K562 (cell line): ENCODE measurements around the gene SIGLEC6. TPM values are rescaled to one million over a fixed set of nuclear protein-coding genes. Genes with fewer than 3 reads are reported as not detected.

Source experiments
- ATAC-seq: fragments of 200-7000 bp; cut with Tn5 transposase; 3 replicates; pipeline ENCODE4 v1.9.1; 2020; ENCODE audit warnings: moderate library complexity
- BruUV-seq: library from RNA; stranded (reverse); fragments of 400-500 nt; replicated peaks from 2 replicates; lab custom pipeline; 2021; lab: Mats Ljungman, UMichigan
- CTCF ChIA-PET: fragments of 300-600 bp; formaldehyde crosslinking; extraction: SDS; loops from one replicate; lab custom pipeline; 2021; ENCODE audit warnings: low intra/inter-chr PET ratio; lab: Yijun Ruan, JAX
- POLR2A ChIA-PET: fragments of 300-600, 350-650 bp; sonication (Branson Sonifier 250); formaldehyde crosslinking; extraction: SDS; loops from one replicate; lab custom pipeline; 2021; ENCODE audit warnings: antibody characterized with exemption, inconsistent platforms; lab: Yijun Ruan, JAX
- DNase-seq, 4 experiments: peaks; one replicate each; pipeline versions ENCODE4 v3.0.0 to v3.0.0-alpha.2; 2011 to 2018; ENCODE audit warnings: low spot score in 3 of 4, mixed read lengths in 3 of 4; ENCODE audit errors: extremely low read depth in 1 of 4
- FAIRE-seq: peaks from 2 replicates; lab custom pipeline; 2011; peaks lifted over from hg19 to GRCh38; lab: Jason Lieb, UNC
- H2AFZ ChIP-seq: 2 replicates; pipeline ENCODE4 v1.6.0; 2011; ENCODE audit warnings: low read depth, low read length, control low read depth, inconsistent platforms
- H3K27ac ChIP-seq: fragments of 200-600 bp; 3 replicates; pipeline ENCODE4 v1.8.0; 2011; ENCODE audit warnings: low read depth, mild to moderate bottlenecking, control low read depth, inconsistent platforms, low read length, moderate library complexity, mixed read lengths; ENCODE audit errors: extremely low read depth
- H3K27me3 ChIP-seq, 2 experiments: fragments of 300-600 bp in 1 of 2; 2 replicates in 1 of 2; 3 replicates in 1 of 2; pipeline versions ENCODE4 v1.6.0 to v1.8.0; 2011; ENCODE audit warnings: inconsistent platforms in 2 of 2, low read length in 2 of 2, mild to moderate bottlenecking in 1 of 2, mixed read lengths in 1 of 2, moderate library complexity in 1 of 2; ENCODE audit not compliant: control insufficient read depth in 2 of 2, insufficient read depth in 2 of 2
- H3K36me3 ChIP-seq: fragments of 300-600 bp; 3 replicates; pipeline ENCODE4 v1.8.0; 2011; ENCODE audit warnings: mild to moderate bottlenecking, low read length, inconsistent platforms; ENCODE audit not compliant: control insufficient read depth, insufficient read depth
- H3K4me1 ChIP-seq, 2 experiments: fragments of 200-600 bp in 1 of 2; replicated peaks in 1 of 2; 2 replicates in 1 of 2; 3 replicates in 1 of 2; pipeline versions ENCODE4 v1.5.1 to v1.8.0; 2011; ENCODE audit warnings: inconsistent platforms in 2 of 2, low read length in 2 of 2, mild to moderate bottlenecking in 1 of 2, mixed read lengths in 1 of 2, moderate library complexity in 1 of 2; ENCODE audit not compliant: control insufficient read depth in 2 of 2, insufficient read depth in 2 of 2
- H3K4me2 ChIP-seq: 2 replicates; pipeline ENCODE4 v1.6.1; 2011; ENCODE audit warnings: low read length, control low read depth, inconsistent platforms, mixed read lengths; ENCODE audit not compliant: insufficient read depth
- H3K4me3 ChIP-seq: fragments of 200-600 bp; sonication (generic), shearing (Covaris generic); 2 replicates; pipeline ENCODE4 v1.5.1; 2016; ENCODE audit warnings: control low read depth, inconsistent platforms
- H3K79me2 ChIP-seq: fragments of 200-600 bp; 3 replicates; pipeline ENCODE4 v1.8.0; 2011; ENCODE audit warnings: low read length, inconsistent platforms; ENCODE audit not compliant: control insufficient read depth, insufficient read depth
- H3K9ac ChIP-seq, 2 experiments: 2 replicates each; pipeline versions ENCODE4 v1.6.0 to v1.6.1; 2011; ENCODE audit warnings: low read depth in 2 of 2, low read length in 2 of 2, control low read depth in 1 of 2, inconsistent platforms in 1 of 2, mild to moderate bottlenecking in 1 of 2, mixed read lengths in 1 of 2; ENCODE audit not compliant: insufficient read depth in 1 of 2
- H3K9me1 ChIP-seq: one replicate; pipeline ENCODE4 v1.6.0; 2011; ENCODE audit warnings: inconsistent platforms, mild to moderate bottlenecking, low read length, moderate library complexity; ENCODE audit not compliant: control insufficient read depth, insufficient read depth
- H3K9me3 ChIP-seq: replicated peaks from 2 replicates; pipeline ENCODE4 v1.5.1; 2011; ENCODE audit warnings: low read depth, low read length, inconsistent platforms; ENCODE audit not compliant: control insufficient read depth, insufficient read depth
- H4K20me1 ChIP-seq: replicated peaks from 2 replicates; pipeline ENCODE4 v1.6.1; 2011; ENCODE audit warnings: low read length, inconsistent platforms, mixed read lengths; ENCODE audit not compliant: control insufficient read depth, insufficient read depth
- CBX5 ChIP-seq: IDR thresholded peaks from 2 replicates; pipeline ENCODE4 v1.6.1; 2014; ENCODE audit warnings: low read depth, borderline replicate concordance
- CEBPG ChIP-seq, 3 experiments: fragments of 200-800 bp in 1 of 3; sonication (Bioruptor generic) in 1 of 3; sonication (generic) in 1 of 3; formaldehyde crosslinking in 1 of 3; IDR thresholded peaks in 2 of 3; conservative IDR thresholded peaks in 1 of 3; 2 replicates each; pipeline versions ENCODE4 v1.6.1 to v1.8.0; 2016 to 2022; ENCODE audit warnings: missing compliant biosample characterization in 2 of 3, missing genetic modification characterization in 2 of 3, mild to moderate bottlenecking in 1 of 3, missing genetic modification reagents in 1 of 3
- CSDE1 ChIP-seq, 2 experiments: fragments of 450-650 bp; IDR thresholded peaks; 2 replicates each; pipeline ENCODE4 v1.6.1; 2016; ENCODE audit warnings: mild to moderate bottlenecking in 1 of 2
- FOXK2 ChIP-seq, 2 experiments: fragments of 450-650 bp; IDR thresholded peaks in 1 of 2; conservative IDR thresholded peaks in 1 of 2; 2 replicates each; pipeline ENCODE4 v1.6.1; 2016; ENCODE audit warnings: low read depth in 2 of 2, mild to moderate bottlenecking in 1 of 2
- HDAC6 ChIP-seq: IDR thresholded peaks from 2 replicates; pipeline ENCODE4 v1.6.1; 2012; ENCODE audit warnings: low read depth, mild to moderate bottlenecking, control low read depth, inconsistent platforms, low read length, moderate library complexity
- NFRKB ChIP-seq: fragments of 450-650 bp; IDR thresholded peaks from 2 replicates; pipeline ENCODE4 v1.6.1; 2016; ENCODE audit warnings: low read depth
- POLR2B ChIP-seq: fragments of 450-650 bp; IDR thresholded peaks from 2 replicates; pipeline ENCODE4 v1.6.1; 2018; ENCODE audit warnings: low read depth; ENCODE audit not compliant: partially characterized antibody
- POLR3A ChIP-seq: IDR thresholded peaks from 2 replicates; pipeline ENCODE4 v1.6.1; 2011; ENCODE audit warnings: borderline replicate concordance, mild to moderate bottlenecking, moderate library complexity; ENCODE audit not compliant: insufficient read length, insufficient read depth; ENCODE audit errors: extremely low read depth
- ZBTB17 ChIP-seq: fragments of 450-650 bp; formaldehyde crosslinking; IDR thresholded peaks from 2 replicates; pipeline ENCODE4 v1.4.0; 2020; ENCODE audit warnings: mild to moderate bottlenecking
- ZNF134 ChIP-seq: fragments of 250-450 bp; sonication (Bioruptor Pico); conservative IDR thresholded peaks from 2 replicates; pipeline ENCODE4 v1.4.0; 2020
- ZNF583 ChIP-seq: fragments of 250-450 bp; sonication (Bioruptor Pico); IDR thresholded peaks from 2 replicates; pipeline ENCODE4 v1.4.0; 2020
- ZNF586 ChIP-seq: fragments of 450-650 bp; formaldehyde crosslinking; conservative IDR thresholded peaks from 2 replicates; pipeline ENCODE4 v1.4.0; 2020; ENCODE audit warnings: mild to moderate bottlenecking, moderate library complexity
- ZNF785 ChIP-seq: fragments of 250-450 bp; sonication (Bioruptor Pico); IDR thresholded peaks from 2 replicates; pipeline ENCODE4 v1.4.0; 2020; ENCODE audit warnings: mild to moderate bottlenecking
- ZNF830 ChIP-seq: fragments of 250-450 bp; sonication (Bioruptor Pico); IDR thresholded peaks from 2 replicates; pipeline ENCODE4 v1.5.0; 2021; ENCODE audit warnings: mild to moderate bottlenecking
- WGBS: fragments of 100-300 bp; shearing (Covaris generic); methylation state at CpG from one replicate; pipeline ENCODE4 v1.1.6; 2016; ENCODE audit warnings: low coverage, mixed read lengths; ENCODE audit not compliant: insufficient coverage; ENCODE audit errors: missing lambda C conversion rate; 5-methylcytosine and 5-hydroxymethylcytosine counted together
- in situ Hi-C: fragments of 300-500 bp; cut with MboI; formaldehyde crosslinking; loops from 4 replicates; pipeline ENCODE4 v1.15.0; 2018; ENCODE audit warnings: inconsistent platforms, mixed read lengths
- intact Hi-C: fragments of 100-400 bp; cut with micrococcal nuclease; formaldehyde crosslinking; loops from 2 replicates; pipeline ENCODE4 v1.14.2; 2022
- polyA plus RNA-seq, 8 experiments: library from polyadenylated mRNA; depleted of rRNA in 4 of 8; stranded (reverse) in 5 of 8; unstranded in 3 of 8; fragments of >200 nt; fragmentation: Nextera tagmentation in 2 of 8; fragmentation: Illumina TruSeq in 1 of 8; extraction: Ambion mirVana in 2 of 8; extraction: Trizol in 1 of 8; gene quantifications; 2 replicates each; pipeline versions ENCODE4 v1.2.1 to v1.2.3, GENCODE V29; 2011 to 2014; ENCODE audit warnings: inconsistent platforms in 1 of 8, missing spikeins in 1 of 8
- total RNA-seq, 7 experiments: library from RNA; depleted of rRNA in 6 of 7; stranded (reverse); fragments of >200 nt in 6 of 7; fragmentation: Illumina TruSeq in 2 of 7; extraction: Trizol in 2 of 7; gene quantifications; 2 replicates each; pipeline versions ENCODE4 v1.2.1 to v1.2.3, GENCODE V29; 2011 to 2021; ENCODE audit warnings: low replicate concordance in 1 of 7
- TF ChIP-seq, protein P1 (sequence below): fragments of 250-450 bp; sonication (Bioruptor Pico); IDR thresholded peaks from 2 replicates; pipeline ENCODE4 v1.8.0; 2022; ENCODE audit warnings: inconsistent platforms, mild to moderate bottlenecking, moderate library complexity, borderline replicate concordance
- TF ChIP-seq, protein P2 (sequence below): fragments of 150-350 bp; IDR thresholded peaks from 2 replicates; pipeline ENCODE4 v1.6.1; 2014; ENCODE audit warnings: low read depth, mild to moderate bottlenecking, low read length, borderline replicate concordance

The SIGLEC6 gene
- total and polyA plus RNA-seq, 9 of the 15 experiments (the other 6 are each of a cell fraction or from before 2014, with no cell fraction given): 0.03 to 17.5 (median 0.71) TPM

DNA sequence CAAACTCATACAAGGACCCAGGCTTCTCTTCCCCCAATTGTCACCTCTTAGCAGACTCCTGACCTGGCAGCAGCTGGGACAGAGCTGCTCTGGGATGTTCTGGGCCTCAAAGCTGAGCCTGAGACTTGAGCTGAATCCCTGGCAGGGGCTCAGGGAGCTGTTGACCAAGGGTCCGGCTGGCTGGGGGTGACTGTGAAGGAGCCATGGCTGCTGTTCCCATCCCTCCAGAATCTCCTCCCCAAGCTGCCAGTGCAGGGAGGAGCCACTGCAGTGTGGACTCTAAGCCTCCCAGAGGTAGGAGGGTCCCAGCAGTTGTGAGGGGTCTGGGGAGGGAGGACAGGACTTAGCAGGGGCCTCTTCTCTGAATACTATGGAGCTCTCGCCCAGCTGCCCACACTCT, 2.2 kb downstream of the SIGLEC6 start:
- in situ Hi-C loops: no loop called here
- H3K4me2 ChIP-seq: no peak overlapping the region
- peak overlapping the region; percentile 28; the same call in 1 of the 2 replicates for H2AFZ ChIP-seq
- ATAC-seq (no peak), FAIRE-seq (no peak), DNase-seq (no peak)
- H3K36me3 ChIP-seq: no peaks in the 10 kb centered on the region
- H3K9me1 ChIP-seq: no peaks in the 10 kb centered on the region
- no peaks in the 10 kb centered on the region for H3K9me3 ChIP-seq
- peaks cover 43 to 50% of the 10 kb centered on the region in 2 experiments for H3K4me1 ChIP-seq
- H3K27ac ChIP-seq: no peak overlapping the region
- H3K9ac ChIP-seq: no peak overlapping the region
- H3K27me3 ChIP-seq: no peaks in the 10 kb centered on the region
- no peak overlapping the region for H3K4me3 ChIP-seq
- H3K79me2 ChIP-seq: no peaks in the 10 kb centered on the region
- POLR2A ChIA-PET: interaction anchor here (0.6 to 5.7 kb wide), 3 partner anchors 14 to 565 kb away, joined by 3 to 31 read pairs (median 3); no protein-coding TSS in a partner anchor
- TF ChIP-seq CSDE1 (IDR thresholded peaks at IDR 0.05) (no peak), CEBPG (CRISPR knock-in tag; IDR thresholded peaks at IDR 0.05) (no peak), CEBPG (tag; conservative IDR thresholded peaks at IDR 0.05 in 1 of 2, IDR thresholded peaks at IDR 0.05 in 1 of 2) (no peak), ZNF134 (CRISPR knock-in tag) (no peak), FOXK2 (conservative IDR thresholded peaks at IDR 0.05 in 1 of 2, IDR thresholded peaks at IDR 0.05 in 1 of 2; ENCODE audit: low read depth in 2 of 2) (no peak), CBX5 (no peak), POLR2B (no peak), POLR3A (no peak), HDAC6 (no peak), ZNF586 (no peak), ZNF785 (CRISPR knock-in tag) (no peak), ZNF830 (CRISPR knock-in tag) (no peak), ZBTB17 (CRISPR knock-in tag) (no peak), NFRKB (no peak), ZNF583 (CRISPR knock-in tag) (no peak)
- TF ChIP-seq, protein P1, sequence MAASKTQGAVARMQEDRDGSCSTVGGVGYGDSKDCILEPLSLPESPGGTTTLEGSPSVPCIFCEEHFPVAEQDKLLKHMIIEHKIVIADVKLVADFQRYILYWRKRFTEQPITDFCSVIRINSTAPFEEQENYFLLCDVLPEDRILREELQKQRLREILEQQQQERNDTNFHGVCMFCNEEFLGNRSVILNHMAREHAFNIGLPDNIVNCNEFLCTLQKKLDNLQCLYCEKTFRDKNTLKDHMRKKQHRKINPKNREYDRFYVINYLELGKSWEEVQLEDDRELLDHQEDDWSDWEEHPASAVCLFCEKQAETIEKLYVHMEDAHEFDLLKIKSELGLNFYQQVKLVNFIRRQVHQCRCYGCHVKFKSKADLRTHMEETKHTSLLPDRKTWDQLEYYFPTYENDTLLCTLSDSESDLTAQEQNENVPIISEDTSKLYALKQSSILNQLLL (CRISPR knock-in tag): no peak
- TF ChIP-seq, protein P2, sequence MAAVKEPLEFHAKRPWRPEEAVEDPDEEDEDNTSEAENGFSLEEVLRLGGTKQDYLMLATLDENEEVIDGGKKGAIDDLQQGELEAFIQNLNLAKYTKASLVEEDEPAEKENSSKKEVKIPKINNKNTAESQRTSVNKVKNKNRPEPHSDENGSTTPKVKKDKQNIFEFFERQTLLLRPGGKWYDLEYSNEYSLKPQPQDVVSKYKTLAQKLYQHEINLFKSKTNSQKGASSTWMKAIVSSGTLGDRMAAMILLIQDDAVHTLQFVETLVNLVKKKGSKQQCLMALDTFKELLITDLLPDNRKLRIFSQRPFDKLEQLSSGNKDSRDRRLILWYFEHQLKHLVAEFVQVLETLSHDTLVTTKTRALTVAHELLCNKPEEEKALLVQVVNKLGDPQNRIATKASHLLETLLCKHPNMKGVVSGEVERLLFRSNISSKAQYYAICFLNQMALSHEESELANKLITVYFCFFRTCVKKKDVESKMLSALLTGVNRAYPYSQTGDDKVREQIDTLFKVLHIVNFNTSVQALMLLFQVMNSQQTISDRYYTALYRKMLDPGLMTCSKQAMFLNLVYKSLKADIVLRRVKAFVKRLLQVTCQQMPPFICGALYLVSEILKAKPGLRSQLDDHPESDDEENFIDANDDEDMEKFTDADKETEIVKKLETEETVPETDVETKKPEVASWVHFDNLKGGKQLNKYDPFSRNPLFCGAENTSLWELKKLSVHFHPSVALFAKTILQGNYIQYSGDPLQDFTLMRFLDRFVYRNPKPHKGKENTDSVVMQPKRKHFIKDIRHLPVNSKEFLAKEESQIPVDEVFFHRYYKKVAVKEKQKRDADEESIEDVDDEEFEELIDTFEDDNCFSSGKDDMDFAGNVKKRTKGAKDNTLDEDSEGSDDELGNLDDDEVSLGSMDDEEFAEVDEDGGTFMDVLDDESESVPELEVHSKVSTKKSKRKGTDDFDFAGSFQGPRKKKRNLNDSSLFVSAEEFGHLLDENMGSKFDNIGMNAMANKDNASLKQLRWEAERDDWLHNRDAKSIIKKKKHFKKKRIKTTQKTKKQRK: no peak
- TF ChIP-seq, all 486 proteins: peak for 0
- CTCF ChIA-PET: no interaction called here
- H4K20me1 ChIP-seq: no peaks in the 10 kb centered on the region
- BruUV-seq: no TSS peak
- WGBS: 71% methylated on average over 2 of the region's 2 CpGs
- intact Hi-C loops: no loop called here
